ENCODE results near the gene REP15. TPM values are rescaled to one million over a fixed set of nuclear protein-coding genes. Genes with fewer than 3 reads are reported as not detected.
"Not testable (repeated sequence)": the region's sequence is repeated elsewhere in the genome, so short reads cannot be mapped to it uniquely, and the experiment has no call there.

Gene REP15, protein sequence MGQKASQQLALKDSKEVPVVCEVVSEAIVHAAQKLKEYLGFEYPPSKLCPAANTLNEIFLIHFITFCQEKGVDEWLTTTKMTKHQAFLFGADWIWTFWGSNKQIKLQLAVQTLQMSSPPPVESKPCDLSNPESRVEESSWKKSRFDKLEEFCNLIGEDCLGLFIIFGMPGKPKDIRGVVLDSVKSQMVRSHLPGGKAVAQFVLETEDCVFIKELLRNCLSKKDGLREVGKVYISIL
- total RNA-seq: 1 to 10 TPM; 1.8 to 7.2 (median 2.0) TPM

DNA sequence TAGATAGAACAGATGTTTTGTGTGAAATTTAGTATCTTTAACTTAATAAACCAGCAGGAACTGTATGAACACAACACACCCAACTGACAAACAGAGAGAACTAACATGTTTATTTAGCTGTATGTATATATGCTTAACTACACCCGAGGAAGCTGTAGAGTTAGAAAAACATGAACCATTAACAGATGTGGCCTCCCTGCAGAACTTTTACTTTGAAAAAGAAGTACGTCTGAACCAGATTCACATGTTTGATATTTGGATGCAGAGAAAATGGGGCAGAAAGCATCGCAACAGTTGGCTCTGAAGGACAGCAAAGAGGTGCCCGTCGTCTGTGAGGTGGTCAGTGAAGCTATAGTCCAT, at the start of gene REP15:
REP15 (plus strand) TSS at position 155 of the 360 bp plus-strand sequence; CDS start at position 271, 116 bp downstream.
- peaks cover 41 to 46% of the 10 kb centered on the region in 2 donors for H3K36me3 ChIP-seq

DNA sequence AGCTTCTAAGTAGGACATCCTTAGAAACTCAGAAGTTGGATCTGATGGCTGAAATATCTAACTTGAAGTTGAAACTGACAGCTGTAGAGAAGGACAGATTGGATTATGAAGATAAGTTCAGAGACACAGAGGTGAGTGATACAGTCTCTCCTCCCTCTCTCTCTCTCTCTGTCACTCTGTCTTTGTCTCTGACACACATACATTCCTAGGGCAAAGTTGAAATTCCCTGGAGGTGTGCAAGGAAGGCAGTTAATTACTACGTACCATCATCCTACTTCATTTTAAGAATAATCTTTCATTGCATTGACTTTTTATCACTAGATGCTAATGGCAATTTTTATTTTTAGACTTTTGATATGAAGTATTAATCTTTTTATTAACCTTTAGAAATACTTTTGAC, 46.2 kb upstream of the REP15 start:
- 96% methylated on average over 1 of the region's 1 CpG for WGBS, 2 donors
- H3K36me3 ChIP-seq: no peaks in the 10 kb centered on the region
- H3K4me1 ChIP-seq: peaks cover 0 to 1% of the 10 kb centered on the region in 2 donors
- H3K27ac ChIP-seq: no peak overlapping the region
- no peak for DNase-seq
- intact Hi-C loops (cut with DNase I): no loop called here
- no peaks in the 10 kb centered on the region for H3K27me3 ChIP-seq
- no peak for TF ChIP-seq POLR2A (IDR thresholded peaks at IDR 0.05)
- TF ChIP-seq, protein P1, sequence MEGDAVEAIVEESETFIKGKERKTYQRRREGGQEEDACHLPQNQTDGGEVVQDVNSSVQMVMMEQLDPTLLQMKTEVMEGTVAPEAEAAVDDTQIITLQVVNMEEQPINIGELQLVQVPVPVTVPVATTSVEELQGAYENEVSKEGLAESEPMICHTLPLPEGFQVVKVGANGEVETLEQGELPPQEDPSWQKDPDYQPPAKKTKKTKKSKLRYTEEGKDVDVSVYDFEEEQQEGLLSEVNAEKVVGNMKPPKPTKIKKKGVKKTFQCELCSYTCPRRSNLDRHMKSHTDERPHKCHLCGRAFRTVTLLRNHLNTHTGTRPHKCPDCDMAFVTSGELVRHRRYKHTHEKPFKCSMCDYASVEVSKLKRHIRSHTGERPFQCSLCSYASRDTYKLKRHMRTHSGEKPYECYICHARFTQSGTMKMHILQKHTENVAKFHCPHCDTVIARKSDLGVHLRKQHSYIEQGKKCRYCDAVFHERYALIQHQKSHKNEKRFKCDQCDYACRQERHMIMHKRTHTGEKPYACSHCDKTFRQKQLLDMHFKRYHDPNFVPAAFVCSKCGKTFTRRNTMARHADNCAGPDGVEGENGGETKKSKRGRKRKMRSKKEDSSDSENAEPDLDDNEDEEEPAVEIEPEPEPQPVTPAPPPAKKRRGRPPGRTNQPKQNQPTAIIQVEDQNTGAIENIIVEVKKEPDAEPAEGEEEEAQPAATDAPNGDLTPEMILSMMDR (IDR thresholded peaks at IDR 0.05): no peak
- no peak overlapping the region for H3K4me3 ChIP-seq (replicated peaks in 1 of 3)
- no peaks in the 10 kb centered on the region for H3K9me3 ChIP-seq

More for the DNA sequence above, at the start of gene REP15:
- 79 to 86% methylated on average over 5 of the region's 5 CpGs for WGBS, 2 donors
- TF ChIP-seq POLR2A (IDR thresholded peaks at IDR 0.05): no peak
- TF ChIP-seq, protein P1 (IDR thresholded peaks at IDR 0.05): no peak
- Histone ChIP-seq H3K4me1 (no peaks in the 10 kb centered on the region), H3K4me3 (replicated peaks in 1 of 3) (no peak within 1 kb of the TSS), H3K27ac (no peak within 1 kb of the TSS), H3K27me3 (no peaks in the 10 kb centered on the region), H3K9me3 (no peaks in the 10 kb centered on the region)
- intact Hi-C loops (cut with DNase I): no loop called here
- DNase-seq: no peak

DNA sequence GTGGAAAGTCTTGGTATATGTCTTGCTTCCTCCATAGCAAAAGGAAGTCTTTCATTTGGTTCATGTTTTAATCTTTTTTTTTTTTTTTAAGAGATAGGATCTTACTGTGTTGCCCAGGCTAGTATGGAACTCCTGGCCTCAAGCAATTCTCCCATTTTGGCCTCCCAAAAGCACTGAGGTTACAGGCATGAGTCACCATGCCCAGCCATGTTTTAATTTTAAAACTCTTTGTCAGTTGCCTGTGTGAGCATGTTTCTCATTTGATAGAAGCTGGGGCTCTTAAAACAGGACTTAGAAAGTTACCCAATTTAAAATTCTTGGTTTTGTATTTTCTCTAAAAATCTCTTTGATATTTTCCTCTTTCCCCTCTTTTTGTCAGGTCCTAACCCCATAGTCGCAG, 45.0 kb upstream of the REP15 start:
- TF ChIP-seq, protein P1 (IDR thresholded peaks at IDR 0.05): no peak
- no peak for TF ChIP-seq POLR2A (IDR thresholded peaks at IDR 0.05)
- H3K36me3 ChIP-seq: no peaks in the 10 kb centered on the region
- H3K27me3 ChIP-seq: no peaks in the 10 kb centered on the region
- H3K27ac ChIP-seq: peak overlapping the region in 1 of 3 donors; percentile 32
- no peak for DNase-seq
- no peaks in the 10 kb centered on the region for H3K4me1 ChIP-seq
- H3K4me3 ChIP-seq (replicated peaks in 1 of 3): no peak overlapping the region
- 100% methylated on average over 1 of the region's 1 CpG for WGBS, 2 donors
- H3K9me3 ChIP-seq: no peaks in the 10 kb centered on the region
- intact Hi-C loops (cut with DNase I): no loop called here

DNA sequence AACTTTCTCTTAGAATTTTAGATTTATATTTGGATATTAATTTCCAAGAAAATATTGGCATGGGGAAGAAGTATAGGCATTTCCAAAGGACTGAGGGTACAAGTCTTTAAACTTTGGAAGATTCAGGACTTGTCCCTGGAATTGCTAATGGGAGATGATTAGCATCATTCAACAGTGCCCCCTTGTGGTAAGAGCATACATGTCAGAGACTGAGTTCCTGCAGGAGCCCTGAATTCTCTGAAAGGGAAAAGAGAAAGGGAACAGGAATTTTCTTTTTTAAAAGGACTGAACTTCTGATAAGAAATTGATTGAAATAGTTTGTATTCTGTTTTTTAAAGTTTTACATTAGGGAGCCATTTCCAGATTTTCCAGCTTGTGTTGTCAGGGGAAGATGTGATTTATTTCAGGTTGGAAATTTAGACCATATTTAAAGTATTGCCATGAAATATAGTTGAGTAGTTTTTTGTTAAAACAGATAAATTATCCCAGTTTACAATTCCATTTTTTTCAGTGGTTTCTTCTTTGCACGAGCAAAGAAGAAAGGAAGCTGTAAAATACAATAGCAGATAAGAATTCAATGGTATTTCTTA, 44.0 kb upstream of the REP15 start:
- peak; percentile 44 to 47 for DNase-seq
- Histone ChIP-seq H3K27ac (no peak overlapping the region), H3K9me3 (no peaks in the 10 kb centered on the region), H3K27me3 (no peaks in the 10 kb centered on the region), H3K4me1 (no peaks in the 10 kb centered on the region), H3K36me3 (peaks cover 0 to 1% of the 10 kb centered on the region in 2 donors), H3K4me3 (replicated peaks in 1 of 3) (no peak overlapping the region)
- intact Hi-C loops (cut with DNase I): no loop called here
- 58 to 65% methylated on average over 1 of the region's 1 CpG for WGBS, 2 donors
- TF ChIP-seq POLR2A (IDR thresholded peaks at IDR 0.05): no peak
- TF ChIP-seq, protein P1 (IDR thresholded peaks at IDR 0.05): peak; percentile 75 to 92 (median 80)

DNA sequence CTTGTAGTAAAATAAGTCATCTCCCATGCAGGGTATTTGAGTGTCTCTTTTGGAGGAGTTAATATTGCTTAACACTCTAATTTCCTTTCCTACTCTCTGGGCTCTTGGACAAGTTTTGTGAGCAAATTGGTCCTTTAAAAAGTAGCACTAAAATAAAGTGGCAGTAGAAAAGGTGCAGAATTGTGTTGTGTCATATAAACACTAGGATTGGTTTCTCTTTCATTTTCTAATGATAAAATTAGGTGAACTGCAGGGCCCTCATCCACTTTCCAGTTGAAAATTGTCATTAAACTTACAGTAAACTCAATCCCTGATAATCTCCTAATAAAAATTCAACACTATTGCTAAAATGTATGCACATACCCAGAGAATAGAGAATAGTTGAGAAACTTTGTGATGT, 42.6 kb upstream of the REP15 start:
- Histone ChIP-seq H3K36me3 (peaks cover 0 to 14% of the 10 kb centered on the region in 2 donors), H3K9me3 (no peaks in the 10 kb centered on the region), H3K27me3 (no peaks in the 10 kb centered on the region), H3K4me3 (replicated peaks in 1 of 3) (no peak overlapping the region), H3K4me1 (no peaks in the 10 kb centered on the region), H3K27ac (no peak overlapping the region)
- TF ChIP-seq POLR2A (IDR thresholded peaks at IDR 0.05): no peak
- TF ChIP-seq, protein P1 (IDR thresholded peaks at IDR 0.05): no peak
- no peak for DNase-seq
- intact Hi-C loops (cut with DNase I): no loop called here

DNA sequence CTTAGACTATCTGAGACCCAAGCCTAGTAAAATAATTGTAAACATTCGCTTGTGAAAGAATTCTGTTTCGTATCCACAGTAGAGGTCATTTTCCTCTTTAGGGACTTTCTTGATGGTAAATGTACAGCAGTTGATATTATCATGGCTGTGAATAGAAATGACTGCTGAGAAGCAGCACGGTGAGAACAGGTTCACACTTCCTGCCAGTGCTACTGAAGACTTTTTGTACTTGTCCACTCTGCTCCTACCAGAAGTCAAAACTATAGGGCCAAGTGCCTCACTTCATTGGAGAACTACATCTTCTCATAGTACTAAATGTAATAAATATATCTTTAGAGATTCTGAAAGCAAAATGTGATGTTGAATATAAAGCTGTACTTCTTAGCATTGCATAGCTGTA, 40.8 kb upstream of the REP15 start:
- 81 to 85% methylated on average over 3 of the region's 3 CpGs for WGBS, 2 donors
- H3K4me3 ChIP-seq (replicated peaks in 1 of 3); H3K27ac ChIP-seq; H3K4me1 ChIP-seq; DNase-seq; H3K27me3 ChIP-seq; H3K9me3 ChIP-seq; intact Hi-C loops (cut with DNase I): not testable (repeated sequence)
- peaks cover 0 to 16% of the 10 kb centered on the region in 2 donors for H3K36me3 ChIP-seq
